ENCODE results near the gene SLC18A3.
A peak's percentile ranks its signal among the peaks of the same experiment; 100 is the strongest.

SLC18A3 gene

GRCh38 chr10:49596836-49597235, 13.3 kb upstream of the SLC18A3 start:
- no peak for DNase-seq

GRCh38 chr10:49597426-49598163, 12.5 kb upstream of the SLC18A3 start:
- no peak for DNase-seq

- no peak for DNase-seq
Measured at GRCh38 chr10:49598164-49598856, 11.8 kb upstream of the SLC18A3 start.

GRCh38 chr10:49598986-49599385, 11.1 kb upstream of the SLC18A3 start:
- DNase-seq, result no peak

- DNase-seq, result no peak
Measured at GRCh38 chr10:49599546-49599945, 10.6 kb upstream of the SLC18A3 start.

GRCh38 chr10:49600046-49600445, 10.1 kb upstream of the SLC18A3 start:
- no peak for DNase-seq

GRCh38 chr10:49600781-49601400, 9.2 kb upstream of the SLC18A3 start:
- DNase-seq, result no peak

GRCh38 chr10:49601857-49602256, 8.3 kb upstream of the SLC18A3 start:
- DNase-seq, result no peak

- DNase-seq, result no peak
Measured at GRCh38 chr10:49602380-49603023, 7.6 kb upstream of the SLC18A3 start.

GRCh38 chr10:49605216-49605938, 4.7 kb upstream of the SLC18A3 start:
- DNase-seq, result no peak

- DNase-seq, result no peak
Measured at GRCh38 chr10:49605939-49606509, 4.1 kb upstream of the SLC18A3 start.

- peak; percentile 67 for DNase-seq
Measured at GRCh38 chr10:49606981-49607535, 3.1 kb upstream of the SLC18A3 start.

GRCh38 chr10:49608166-49609005, 1.7 kb upstream of the SLC18A3 start:
- no peak for DNase-seq

GRCh38 chr10:49609006-49609282, 1.2 kb upstream of the SLC18A3 start:
- DNase-seq, result no peak

- DNase-seq, result no peak
Measured at GRCh38 chr10:49609283-49610113, 612 bp upstream of the SLC18A3 start.

- DNase-seq, result no peak
Measured at GRCh38 chr10:49610458-49611165, 502 bp downstream of the SLC18A3 start.

GRCh38 chr10:49611166-49611815, 1.2 kb downstream of the SLC18A3 start:
- DNase-seq, result no peak

- DNase-seq, result no peak
Measured at GRCh38 chr10:49611816-49612512, 1.9 kb downstream of the SLC18A3 start.
